Activated T-helper 1 cell treated with anti-CD3 and anti-CD28 coated beads, Interleukin-2, amount 50 U/mL, for 16 hours (primary cell): ENCODE data around the gene DCC.

ENCODE experiments used
- DNase-seq, 2 donors: peaks; one replicate each; pipeline ENCODE4 v3.0.0-alpha.2; 2020; ENCODE audit warnings: low read depth in 1 of 2, low spot score in 1 of 2

Gene DCC

GRCh38 chr18:53148123-53148522 is 808.1 kb downstream of the DCC start:
- DNase-seq: no peak

GRCh38 chr18:53152476-53152875 is 812.5 kb downstream of the DCC start:
- DNase-seq: no peak

- no peak for DNase-seq
These were observed 813.3 kb downstream of the DCC start for GRCh38 chr18:53153281-53153680.

GRCh38 chr18:53153800-53154199 is 813.8 kb downstream of the DCC start:
- no peak for DNase-seq

DNA sequence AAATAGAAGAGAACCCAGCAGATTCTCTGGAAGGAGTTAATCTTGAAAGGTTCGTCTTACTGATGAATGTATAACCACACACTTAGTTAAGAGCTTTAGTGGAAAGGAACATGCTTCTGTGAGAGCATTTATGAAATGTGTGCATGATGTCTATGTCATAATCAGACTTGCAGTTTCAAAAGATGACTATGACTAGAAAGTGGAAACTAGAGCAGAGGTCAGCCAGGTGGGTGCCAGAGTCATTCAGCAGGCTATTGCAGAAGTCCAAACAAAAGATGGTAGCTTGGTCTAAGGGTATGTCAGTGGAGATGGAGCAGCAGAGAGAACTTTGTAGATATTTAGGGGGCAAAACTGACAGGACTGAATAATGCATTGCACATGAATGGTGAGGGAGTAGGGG is 825.8 kb downstream of the DCC start:
- no peak for DNase-seq

GRCh38 chr18:53169346-53169745 is 829.3 kb downstream of the DCC start:
- DNase-seq: no peak

- no peak for DNase-seq
These were observed 851.6 kb downstream of the DCC start for GRCh38 chr18:53191634-53192033.

- DNase-seq: no peak
These were observed 853.9 kb downstream of the DCC start for GRCh38 chr18:53193870-53194269.

DNA sequence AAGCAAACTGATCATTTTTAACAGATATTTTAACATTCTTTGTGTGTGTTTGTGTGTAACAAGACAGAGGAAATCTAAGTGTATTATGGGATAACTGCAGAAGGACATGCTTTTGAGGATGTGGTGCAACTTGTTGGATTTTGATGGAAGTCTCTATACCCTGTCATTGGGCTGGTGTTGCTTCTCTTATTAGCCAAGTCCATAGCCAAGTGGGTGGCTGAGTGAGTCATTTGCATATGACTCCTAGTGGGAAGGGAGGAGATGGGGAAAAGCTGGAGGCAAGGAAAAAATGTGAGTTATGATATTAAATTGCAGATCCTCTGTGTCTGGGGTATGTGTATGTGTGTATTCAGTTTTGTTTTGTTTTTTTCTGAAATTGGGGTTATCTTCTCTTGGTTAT is 879.9 kb downstream of the DCC start:
- no peak for DNase-seq

- DNase-seq: no peak
These were observed 884.3 kb downstream of the DCC start for GRCh38 chr18:53224128-53224778.

GRCh38 chr18:53225567-53226325 is 885.7 kb downstream of the DCC start:
- no peak for DNase-seq

DNA sequence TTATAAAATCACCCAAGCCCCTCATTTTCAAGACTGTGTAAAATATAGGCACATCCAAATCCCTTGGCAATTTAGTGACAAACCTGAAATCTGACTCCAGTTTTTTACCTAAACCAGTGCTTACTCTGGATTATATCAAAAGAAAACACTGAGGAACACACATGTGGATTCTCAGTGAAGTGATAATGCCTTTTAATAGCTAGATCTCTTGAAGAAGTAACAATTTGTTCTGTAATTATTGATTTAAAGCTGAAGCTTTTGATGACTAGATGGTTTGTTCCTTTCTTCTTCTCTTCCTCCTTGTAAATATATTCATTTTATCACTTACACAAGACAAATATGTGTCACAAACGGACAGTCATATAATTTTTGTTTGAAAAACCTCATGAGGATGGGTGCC is 894.6 kb downstream of the DCC start:
- no peak for DNase-seq

- no peak for DNase-seq
These were observed 901.2 kb downstream of the DCC start for GRCh38 chr18:53241161-53241560.

- DNase-seq: no peak
These were observed 913.8 kb downstream of the DCC start for GRCh38 chr18:53253789-53254188.

DNA sequence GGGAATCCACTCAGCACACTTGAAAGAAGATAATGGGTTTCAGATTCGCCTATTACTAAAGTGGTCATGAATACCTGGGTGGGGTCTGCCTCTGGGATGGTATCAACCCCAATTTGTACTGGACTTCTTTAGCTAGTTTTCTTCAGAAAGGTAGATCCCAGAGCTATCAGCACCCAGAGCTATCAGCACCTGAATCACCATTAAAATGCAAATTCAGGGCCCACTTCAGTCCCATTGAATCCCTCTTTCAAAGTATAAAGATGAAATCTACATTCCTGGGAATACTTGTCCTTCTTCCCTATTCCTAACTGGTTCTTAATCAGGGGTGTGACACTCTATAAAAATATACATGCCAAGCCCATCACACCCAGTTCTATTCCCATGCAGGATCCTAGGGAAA is 914.3 kb downstream of the DCC start:
- DNase-seq: no peak

- DNase-seq: no peak
These were observed 921.2 kb downstream of the DCC start for GRCh38 chr18:53261241-53261640.

DNA sequence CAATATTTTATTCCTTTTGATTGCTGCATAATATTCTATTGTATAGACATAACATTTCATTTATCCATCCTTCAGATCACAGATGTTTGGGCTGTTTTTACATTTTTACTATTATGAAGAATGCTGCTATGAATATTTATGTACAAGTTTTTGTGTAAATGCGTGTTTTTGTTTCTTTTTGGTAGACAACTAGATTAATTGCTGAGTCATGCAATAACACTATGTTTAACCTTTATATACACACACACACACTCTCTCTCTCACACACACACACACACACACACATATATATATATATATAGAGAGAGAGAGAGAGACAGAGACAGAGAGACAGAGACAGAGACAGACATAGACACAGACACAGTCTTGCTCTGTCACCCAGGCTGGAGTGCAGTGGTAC is 926.9 kb downstream of the DCC start:
- no peak for DNase-seq

- DNase-seq: no peak
These were observed 928.5 kb downstream of the DCC start for GRCh38 chr18:53268455-53268854.

GRCh38 chr18:53281406-53281805 is 941.4 kb downstream of the DCC start:
- no peak for DNase-seq

GRCh38 chr18:53283708-53284107 is 943.7 kb downstream of the DCC start:
- no peak for DNase-seq

- no peak for DNase-seq
These were observed 965.5 kb downstream of the DCC start for GRCh38 chr18:53305461-53305860.

DNA sequence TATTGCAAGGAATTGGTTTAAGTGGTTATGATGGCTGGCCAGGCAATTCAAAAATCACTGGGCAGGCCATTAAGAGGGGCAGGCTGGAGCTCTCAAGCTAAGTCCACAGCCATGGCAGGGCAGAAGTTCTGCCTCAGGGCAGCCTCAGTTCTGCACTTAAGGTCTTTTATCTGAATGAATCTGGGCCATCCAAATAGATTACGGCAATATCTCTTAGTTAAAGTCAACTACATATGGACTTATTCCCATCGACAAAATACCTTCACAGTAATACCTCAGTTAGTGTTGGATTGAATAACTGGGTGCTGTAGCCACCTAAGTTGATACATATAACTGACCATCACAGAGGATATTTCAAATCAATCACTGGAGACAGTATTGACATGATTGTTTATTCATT is 979.6 kb downstream of the DCC start:
- DNase-seq: no peak

- no peak for DNase-seq
These were observed 982.2 kb downstream of the DCC start for GRCh38 chr18:53322163-53322562.
